ENCODE data around the gene COPE. TPM values are rescaled to one million over a fixed set of nuclear protein-coding genes. Genes with fewer than 3 reads are reported as not detected.
A peak's percentile ranks its signal among the peaks of the same experiment; 100 is the strongest.

The COPE gene
- total RNA-seq, 1 donor from 2014 or later = 95.2 TPM

DNA sequence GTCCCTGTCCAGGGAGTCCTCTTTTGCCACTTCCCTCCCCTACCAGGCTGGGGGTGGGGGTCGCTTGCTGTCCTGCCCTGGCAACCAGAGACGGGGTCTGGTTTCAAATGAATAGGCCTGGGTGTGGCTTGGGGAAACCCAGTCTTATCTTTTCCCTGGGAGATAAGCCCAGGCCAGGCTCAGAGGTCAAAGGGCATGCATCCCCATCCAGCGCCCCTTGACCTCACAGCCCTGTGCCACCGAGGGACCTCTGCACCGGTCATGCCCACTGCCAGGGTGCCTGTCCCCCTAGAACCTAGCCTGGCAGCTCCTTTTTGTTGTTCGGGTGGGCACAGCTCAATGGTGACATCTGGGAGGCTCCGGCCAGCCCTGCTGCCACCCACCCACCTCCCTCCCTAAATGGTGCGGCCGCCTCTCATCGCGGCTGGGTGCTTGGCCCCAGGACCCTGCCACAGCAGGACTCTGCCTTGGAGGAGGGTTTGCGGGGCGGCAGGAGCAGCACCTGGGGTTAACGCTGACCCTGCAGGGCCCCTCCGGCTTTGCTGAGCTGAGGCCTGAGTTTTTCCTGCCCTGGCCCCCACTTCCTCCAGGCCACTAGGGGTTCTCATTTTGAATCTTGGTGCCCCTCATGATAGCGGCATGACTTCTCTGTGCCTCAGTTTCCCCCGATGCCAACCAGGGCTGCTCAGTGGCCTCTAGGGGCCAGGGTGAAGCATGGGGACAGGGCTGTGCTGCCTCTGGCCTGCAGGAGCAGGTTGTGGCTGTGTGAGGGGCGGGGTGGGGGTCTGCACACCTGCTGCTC lies 20.4 kb downstream of the COPE start:
- peaks cover 14% of the 10 kb centered on the region for H3K27me3 ChIP-seq
- no peaks in the 10 kb centered on the region for H3K79me2 ChIP-seq (ENCODE audit: low read depth)
- DNase-seq (ENCODE audit: low spot score) = peak; percentile 60
- Mint-ChIP-seq H3K4me1 (peaks cover 8% of the 10 kb centered on the region), H3K27ac (no peak overlapping the region), H3K4me3 (peak overlapping the region; percentile 24), H3K27me3 (ENCODE audit: insufficient read depth, low read depth) (peaks cover 3% of the 10 kb centered on the region), H3K36me3 (peaks cover 4% of the 10 kb centered on the region), H3K9me3 (no peaks in the 10 kb centered on the region)
- H3K9ac ChIP-seq = no peak overlapping the region
- TF ChIP-seq EZH2phosphoT487 (IDR thresholded peaks at IDR 0.05) (no peak), CTCF (IDR thresholded peaks at IDR 0.05) (no peak), EZH2 (IDR thresholded peaks at IDR 0.05) (no peak)
- peaks cover 21% of the 10 kb centered on the region for H3K4me1 ChIP-seq
- H3F3A ChIP-seq (ENCODE audit: low read depth) = peaks cover 27% of the 10 kb centered on the region
- peaks cover 22% of the 10 kb centered on the region for H4K20me1 ChIP-seq (ENCODE audit: low read depth)
- H3K9me3 ChIP-seq (ENCODE audit: low read depth) = no peaks in the 10 kb centered on the region
- no peak overlapping the region for H2AFZ ChIP-seq (replicated peaks)
- H3K36me3 ChIP-seq = no peaks in the 10 kb centered on the region
- peak overlapping the region; percentile 49 for H3K4me2 ChIP-seq
- no peak overlapping the region for H3K4me3 ChIP-seq
- peak overlapping the region; percentile 13 for H3K27ac ChIP-seq

DNA sequence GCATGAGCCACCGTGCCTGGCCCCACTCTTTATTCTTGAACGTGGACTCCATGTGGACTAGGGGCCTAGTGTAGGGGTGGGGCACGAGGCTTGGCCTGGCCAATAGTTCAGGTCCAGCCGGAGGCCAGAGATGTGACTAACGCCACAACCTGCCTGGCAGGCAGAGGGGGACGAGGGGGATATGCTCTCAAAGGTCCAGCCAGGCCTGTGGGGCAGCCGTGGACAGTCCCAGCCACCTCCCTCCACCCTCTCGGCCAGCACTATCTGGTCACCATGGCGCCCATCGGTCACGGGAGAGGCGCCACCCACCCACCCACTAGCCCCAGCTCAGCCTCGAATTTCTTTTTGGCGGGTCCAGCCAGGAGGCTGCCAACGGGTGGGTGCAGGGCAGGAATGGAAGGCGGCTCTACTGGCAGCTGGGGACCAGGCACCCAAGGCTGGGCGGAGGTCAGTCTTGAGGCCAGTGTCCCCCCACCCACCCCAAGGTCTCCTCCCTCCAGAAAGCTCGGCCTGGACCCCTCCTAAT lies 21.0 kb downstream of the COPE start:
- TF ChIP-seq CTCF (IDR thresholded peaks at IDR 0.05) (no peak), EZH2 (IDR thresholded peaks at IDR 0.05) (no peak), EZH2phosphoT487 (IDR thresholded peaks at IDR 0.05) (no peak)
- Histone ChIP-seq H3K9ac (no peak overlapping the region), H3K27ac (peak overlapping the region; percentile 13), H3K27me3 (peaks cover 14% of the 10 kb centered on the region), H3F3A (ENCODE audit: low read depth) (peaks cover 27% of the 10 kb centered on the region), H4K20me1 (ENCODE audit: low read depth) (peaks cover 29% of the 10 kb centered on the region), H3K4me1 (peaks cover 22% of the 10 kb centered on the region), H3K9me3 (ENCODE audit: low read depth) (no peaks in the 10 kb centered on the region), H2AFZ (replicated peaks) (no peak overlapping the region), H3K4me3 (no peak overlapping the region), H3K79me2 (ENCODE audit: low read depth) (no peaks in the 10 kb centered on the region), H3K4me2 (peak overlapping the region; percentile 49), H3K36me3 (no peaks in the 10 kb centered on the region)
- Mint-ChIP-seq H3K36me3 (peaks cover 4% of the 10 kb centered on the region), H3K9me3 (no peaks in the 10 kb centered on the region), H3K4me1 (peaks cover 11% of the 10 kb centered on the region), H3K4me3 (peak overlapping the region; percentile 90), H3K27me3 (ENCODE audit: insufficient read depth, low read depth) (peaks cover 3% of the 10 kb centered on the region), H3K27ac (no peak overlapping the region)
- peak; percentile 29 for DNase-seq (ENCODE audit: low spot score)

GRCh38 chr19:18897094-18898029 lies 21.8 kb downstream of the COPE start:
- no peaks in the 10 kb centered on the region for H3K9me3 ChIP-seq (ENCODE audit: low read depth)
- H3K27me3 ChIP-seq = peaks cover 14% of the 10 kb centered on the region
- no peak overlapping the region for H3K4me3 ChIP-seq
- no peak overlapping the region for H3K9ac ChIP-seq
- Mint-ChIP-seq H3K27me3 (ENCODE audit: insufficient read depth, low read depth) (peaks cover 3% of the 10 kb centered on the region), H3K4me3 (peak overlapping the region; percentile 90), H3K9me3 (no peaks in the 10 kb centered on the region), H3K36me3 (peaks cover 5% of the 10 kb centered on the region), H3K27ac (no peak overlapping the region), H3K4me1 (peaks cover 11% of the 10 kb centered on the region)
- H2AFZ ChIP-seq (replicated peaks) = no peak overlapping the region
- no peak for DNase-seq (ENCODE audit: low spot score)
- peaks cover 27% of the 10 kb centered on the region for H3F3A ChIP-seq (ENCODE audit: low read depth)
- H3K79me2 ChIP-seq (ENCODE audit: low read depth) = no peaks in the 10 kb centered on the region
- H3K4me1 ChIP-seq = peaks cover 22% of the 10 kb centered on the region
- H3K36me3 ChIP-seq = no peaks in the 10 kb centered on the region
- no peak for TF ChIP-seq EZH2 (IDR thresholded peaks at IDR 0.05)
- no peak for TF ChIP-seq CTCF (IDR thresholded peaks at IDR 0.05)
- TF ChIP-seq EZH2phosphoT487 (IDR thresholded peaks at IDR 0.05) = no peak
- H4K20me1 ChIP-seq (ENCODE audit: low read depth) = peaks cover 36% of the 10 kb centered on the region
- H3K27ac ChIP-seq = no peak overlapping the region
- no peak overlapping the region for H3K4me2 ChIP-seq

Measured in neural progenitor cell (in vitro differentiated cells).